CD4-positive, alpha-beta T cell treated with Interleukin-6 at 100 ng/mL for 8 hours (primary cell): Measurements from ENCODE around the gene FGF18.

Experiments
- DNase-seq: peaks from one replicate; pipeline ENCODE4 v3.0.0-alpha.2; 2020; ENCODE audit warnings: mixed read lengths, low spot score

The FGF18 gene

GRCh38 chr5:171442287-171443042 is 23.0 kb downstream of the FGF18 start:
- DNase-seq: no peak

DNA sequence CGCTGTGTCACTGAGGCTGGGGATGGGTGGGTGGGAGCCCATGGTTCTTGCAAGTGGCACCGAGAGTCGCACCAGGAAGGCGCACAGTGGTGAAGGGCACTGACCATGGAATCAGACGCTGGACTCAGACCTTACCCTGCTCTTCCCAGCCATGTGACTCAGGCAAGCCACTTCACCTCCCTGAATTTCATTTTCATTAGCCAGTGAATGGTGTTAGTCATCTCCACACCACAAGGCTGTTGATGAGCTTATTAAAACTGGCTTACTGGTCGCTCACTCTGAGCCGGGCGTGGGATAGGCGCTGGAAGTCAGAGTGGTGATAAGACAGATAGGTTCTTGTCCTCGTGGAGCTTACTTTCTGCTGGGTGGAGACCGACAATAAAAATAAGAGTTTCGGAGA is 25.1 kb downstream of the FGF18 start:
- DNase-seq: no peak

DNA sequence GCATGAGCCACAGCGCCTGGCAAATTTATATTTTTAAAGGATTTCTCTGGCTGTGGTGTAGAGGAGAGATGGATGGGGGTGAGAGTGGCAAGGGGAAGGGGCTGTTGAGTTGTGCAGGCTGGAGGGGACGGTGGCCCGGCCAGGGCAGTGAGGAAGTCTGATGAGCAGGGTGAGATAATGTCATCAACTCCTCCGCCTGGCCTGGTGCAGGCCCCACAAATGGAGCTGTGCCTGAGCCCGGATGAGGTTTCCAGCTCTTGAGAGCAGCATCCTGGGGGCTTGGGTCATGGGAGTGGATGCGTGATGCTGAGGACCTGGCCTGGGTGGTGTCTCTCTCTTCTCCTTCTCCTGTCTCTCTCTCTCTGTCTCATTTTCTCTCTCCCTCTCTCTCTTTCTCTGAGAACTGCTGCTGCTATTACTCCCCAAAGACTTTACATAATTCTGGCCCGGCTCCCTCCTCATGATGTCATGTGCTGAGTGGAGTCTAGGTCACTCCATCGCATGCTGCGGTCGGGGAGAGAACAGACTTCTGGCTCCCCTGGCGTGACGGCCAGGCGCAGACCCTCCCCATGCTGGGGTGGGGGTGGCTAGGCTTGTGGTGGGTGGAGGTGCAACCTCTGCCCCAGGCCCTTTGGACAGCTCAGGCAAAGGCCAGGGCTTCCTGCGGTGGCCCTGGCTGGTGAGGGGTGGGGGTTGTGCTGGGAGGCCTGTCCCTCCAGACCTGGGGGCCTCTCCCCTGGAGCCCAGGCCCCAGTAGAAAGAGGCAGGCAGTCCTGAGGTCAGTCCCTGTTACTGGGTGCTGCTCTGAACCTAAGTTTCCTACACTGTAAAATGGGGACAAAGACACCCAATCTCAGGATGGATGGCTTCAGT is 26.4 kb downstream of the FGF18 start:
- no peak for DNase-seq

DNA sequence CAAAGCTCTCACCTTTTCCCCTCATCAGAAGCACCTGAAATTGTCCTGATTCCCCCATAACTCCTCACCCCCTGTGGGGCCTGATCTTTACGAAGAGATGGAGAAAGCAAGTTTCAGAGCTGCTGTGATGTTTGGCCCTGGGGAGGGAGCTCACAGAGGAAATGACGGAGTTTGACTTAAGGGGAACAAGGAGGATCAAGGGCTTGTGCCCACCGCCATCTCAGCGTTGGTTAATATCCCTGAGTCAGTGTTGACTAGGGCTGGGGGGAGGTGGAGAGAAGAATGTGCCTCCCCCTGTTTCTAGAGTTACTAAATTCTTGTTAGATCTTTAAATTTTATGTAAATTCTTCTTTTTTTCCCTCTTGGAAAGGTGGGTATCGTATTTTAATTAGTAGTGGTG is 27.8 kb downstream of the FGF18 start:
- no peak for DNase-seq

GRCh38 chr5:171449426-171449825 is 30.0 kb downstream of the FGF18 start:
- no peak for DNase-seq

GRCh38 chr5:171450423-171451331 is 31.2 kb downstream of the FGF18 start:
- DNase-seq: no peak

GRCh38 chr5:171451421-171451820 is 32.0 kb downstream of the FGF18 start:
- DNase-seq: no peak

GRCh38 chr5:171453056-171453725 is 33.7 kb downstream of the FGF18 start:
- no peak for DNase-seq

DNA sequence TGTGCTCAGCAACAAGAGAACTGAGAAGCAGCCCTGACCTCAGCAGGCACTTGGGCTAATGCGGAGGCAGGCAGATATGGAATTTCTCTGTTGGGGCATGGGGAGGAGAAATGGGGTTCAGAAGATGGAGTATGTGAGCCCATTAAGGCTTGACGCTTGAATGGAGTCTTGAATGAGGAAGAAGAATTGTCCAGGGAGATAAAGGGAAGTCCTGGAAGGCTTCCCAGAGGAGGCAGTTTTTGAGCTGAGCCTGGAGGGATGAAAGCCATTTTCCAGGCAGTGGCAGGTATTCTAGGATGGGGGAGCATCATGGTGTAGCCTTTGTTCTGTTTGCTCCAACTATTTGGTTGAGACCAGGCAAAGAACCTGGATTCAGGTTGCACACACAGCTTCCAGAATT is 34.5 kb downstream of the FGF18 start:
- no peak for DNase-seq

DNA sequence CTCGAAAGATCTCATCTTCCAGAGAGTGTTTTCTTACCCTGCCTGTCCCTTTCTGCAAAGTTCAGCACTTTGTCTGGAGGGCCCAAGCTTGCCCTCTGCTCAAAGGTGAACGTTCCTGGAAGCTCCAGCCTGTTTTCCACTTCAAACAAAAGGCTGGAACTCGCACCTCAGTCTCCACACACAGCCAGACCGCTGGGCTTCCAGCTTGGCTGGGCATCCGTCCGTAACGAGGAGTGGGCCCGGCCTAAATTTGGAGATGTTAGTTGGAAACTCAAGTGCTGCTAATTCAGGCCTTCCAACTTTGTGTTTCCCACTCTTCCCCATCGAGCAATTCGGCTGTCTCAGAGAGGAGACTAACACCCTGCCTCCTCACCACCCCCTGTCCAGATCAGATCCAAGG is 35.1 kb downstream of the FGF18 start:
- no peak for DNase-seq

GRCh38 chr5:171455522-171455921 is 36.1 kb downstream of the FGF18 start:
- DNase-seq: no peak

- no peak for DNase-seq
Measured at GRCh38 chr5:171457208-171457981, 37.9 kb downstream of the FGF18 start.

DNA sequence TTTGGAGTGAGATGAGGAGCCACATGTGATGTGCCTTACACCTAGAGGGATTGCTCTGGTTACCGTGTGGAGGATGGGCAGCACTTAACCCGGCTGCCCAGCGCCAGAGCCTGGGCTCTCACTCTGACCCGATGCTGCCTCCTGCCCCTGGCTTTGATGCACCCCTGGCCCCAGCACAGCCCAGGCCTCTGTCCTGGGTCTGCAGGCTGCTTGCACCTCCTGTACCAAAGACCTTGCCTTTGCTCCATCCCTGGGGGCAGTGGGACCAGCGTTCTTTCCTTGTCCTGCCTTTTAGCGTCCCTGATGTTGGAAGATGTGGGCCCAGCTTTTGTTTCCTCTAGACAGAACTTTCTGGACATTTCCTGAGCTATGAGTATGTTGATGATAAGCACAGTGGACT is 40.4 kb downstream of the FGF18 start:
- no peak for DNase-seq

DNA sequence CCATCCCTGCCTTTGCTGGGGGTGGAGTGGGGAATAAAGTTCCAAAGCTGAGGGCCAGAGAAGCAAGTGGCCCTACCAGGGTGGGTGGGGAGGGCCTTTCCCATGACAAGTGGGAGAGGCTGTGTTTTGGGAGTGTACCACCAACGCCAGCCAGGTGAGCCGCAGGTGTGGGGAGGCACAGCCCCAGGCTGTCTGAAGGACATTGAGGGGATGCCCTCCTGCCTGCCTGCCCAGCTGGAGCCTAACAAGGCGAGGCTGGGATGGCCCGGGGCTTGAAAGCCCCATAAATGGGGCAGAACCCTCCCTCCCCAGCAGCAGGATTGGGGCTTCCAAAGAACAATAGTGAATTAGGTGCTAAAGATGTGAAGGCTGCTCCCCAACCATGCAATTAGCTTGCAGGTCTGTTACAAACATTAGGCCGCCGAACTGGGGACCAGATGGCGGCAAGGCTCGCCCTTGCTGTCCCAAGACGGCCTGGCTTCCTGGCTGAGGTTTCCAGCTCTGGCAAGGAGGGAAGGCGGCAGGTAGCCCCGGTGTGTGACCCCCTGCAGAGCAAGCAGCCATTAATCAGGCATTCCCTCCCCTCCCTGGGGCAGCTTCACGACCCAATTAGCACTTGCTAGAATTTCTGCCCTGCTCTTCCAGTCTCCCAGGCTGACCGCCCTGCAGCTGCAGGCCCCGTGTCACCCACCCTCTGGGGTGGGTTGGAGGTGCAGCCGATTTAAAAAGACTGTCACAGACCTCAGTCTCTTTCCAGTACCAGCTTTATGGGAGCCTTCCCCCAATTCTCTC is 42.9 kb downstream of the FGF18 start:
- no peak for DNase-seq

GRCh38 chr5:171462928-171463861 is 43.7 kb downstream of the FGF18 start:
- DNase-seq: no peak

- DNase-seq: no peak
Measured at GRCh38 chr5:171463862-171464229, 44.4 kb downstream of the FGF18 start.

- DNase-seq: no peak
Measured at GRCh38 chr5:171464829-171465228, 45.4 kb downstream of the FGF18 start.

- no peak for DNase-seq
Measured at GRCh38 chr5:171467107-171467506, 47.7 kb downstream of the FGF18 start.

DNA sequence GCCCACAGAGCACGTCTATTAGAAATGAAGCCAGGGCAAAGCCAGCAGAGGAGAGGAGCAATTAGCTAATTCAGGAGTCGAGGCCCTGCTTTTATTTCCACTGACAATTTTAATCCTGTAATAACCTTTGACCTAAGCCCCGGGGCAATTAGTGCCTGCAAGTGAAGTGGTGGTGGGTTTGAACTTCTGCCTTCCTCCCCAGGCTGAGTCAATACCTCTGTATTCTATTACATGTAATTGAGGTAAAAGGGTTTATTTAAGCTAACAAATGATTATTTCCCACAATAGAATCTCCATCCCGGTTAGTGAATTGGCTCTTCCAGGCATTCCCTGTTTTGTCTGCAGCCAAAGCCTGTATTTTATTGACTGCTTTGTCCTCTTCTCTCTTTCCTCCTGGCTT is 49.9 kb downstream of the FGF18 start:
- DNase-seq: no peak
